Measurements from ENCODE around the gene GALNT5.

Gene GALNT5

GRCh38 chr2:157296490-157296889 lies 39.0 kb downstream of the GALNT5 start:
- H3K27ac Mint-ChIP-seq: no peak overlapping the region
- ATAC-seq (no peak), DNase-seq (ENCODE audit: low spot score in 2 of 2) (no peak)
- H3K4me1 Mint-ChIP-seq: no peaks in the 10 kb centered on the region
- no peak overlapping the region for H3K4me3 Mint-ChIP-seq
- no peaks in the 10 kb centered on the region for H3K36me3 Mint-ChIP-seq
- H3K9me3 Mint-ChIP-seq: no peaks in the 10 kb centered on the region

- Mint-ChIP-seq H3K9me3 (no peaks in the 10 kb centered on the region), H3K4me1 (no peaks in the 10 kb centered on the region), H3K27ac (no peak overlapping the region), H3K4me3 (no peak overlapping the region), H3K36me3 (no peaks in the 10 kb centered on the region)
- ATAC-seq (no peak), DNase-seq (ENCODE audit: low spot score in 2 of 2) (no peak)
Observed at GRCh38 chr2:157296958-157297357, 39.5 kb downstream of the GALNT5 start.

- Mint-ChIP-seq H3K4me1 (peaks cover under 1% of the 10 kb centered on the region), H3K36me3 (no peaks in the 10 kb centered on the region), H3K9me3 (no peaks in the 10 kb centered on the region), H3K27ac (no peak overlapping the region), H3K4me3 (no peak overlapping the region)
- DNase-seq (ENCODE audit: low spot score in 2 of 2) (no peak), ATAC-seq (no peak)
Observed at GRCh38 chr2:157301307-157301706, 43.8 kb downstream of the GALNT5 start.

- H3K36me3 Mint-ChIP-seq: no peaks in the 10 kb centered on the region
- ATAC-seq: peak; percentile 63
- H3K27ac Mint-ChIP-seq: no peak overlapping the region
- H3K9me3 Mint-ChIP-seq: no peaks in the 10 kb centered on the region
- peaks cover 13% of the 10 kb centered on the region for H3K4me1 Mint-ChIP-seq
- DNase-seq (ENCODE audit: low spot score in 2 of 2): no peak
- H3K4me3 Mint-ChIP-seq: no peak overlapping the region
Observed at GRCh38 chr2:157302492-157303099, 45.1 kb downstream of the GALNT5 start.

- DNase-seq (ENCODE audit: low spot score in 2 of 2) (no peak), ATAC-seq (no peak)
- Mint-ChIP-seq H3K4me1 (peaks cover 13% of the 10 kb centered on the region), H3K4me3 (no peak overlapping the region), H3K27ac (no peak overlapping the region), H3K9me3 (no peaks in the 10 kb centered on the region), H3K36me3 (no peaks in the 10 kb centered on the region)
Observed at GRCh38 chr2:157303612-157304011, 46.1 kb downstream of the GALNT5 start.

GRCh38 chr2:157304811-157305722 lies 47.6 kb downstream of the GALNT5 start:
- H3K9me3 Mint-ChIP-seq: no peaks in the 10 kb centered on the region
- ATAC-seq (peak; percentile 32), DNase-seq (ENCODE audit: low spot score in 2 of 2) (no peak)
- no peak overlapping the region for H3K4me3 Mint-ChIP-seq
- peaks cover 13% of the 10 kb centered on the region for H3K4me1 Mint-ChIP-seq
- H3K36me3 Mint-ChIP-seq: no peaks in the 10 kb centered on the region
- no peak overlapping the region for H3K27ac Mint-ChIP-seq

- no peak for DNase-seq (ENCODE audit: low spot score in 2 of 2)
- no peaks in the 10 kb centered on the region for H3K9me3 Mint-ChIP-seq
- no peak overlapping the region for H3K4me3 Mint-ChIP-seq
- peaks cover 13% of the 10 kb centered on the region for H3K4me1 Mint-ChIP-seq
- ATAC-seq: no peak
- H3K36me3 Mint-ChIP-seq: no peaks in the 10 kb centered on the region
- H3K27ac Mint-ChIP-seq: no peak overlapping the region
Observed at GRCh38 chr2:157305723-157306110, 48.2 kb downstream of the GALNT5 start.

GRCh38 chr2:157307021-157307420 lies 49.5 kb downstream of the GALNT5 start:
- peaks cover 14% of the 10 kb centered on the region for H3K4me1 Mint-ChIP-seq
- DNase-seq (ENCODE audit: low spot score in 2 of 2) (no peak), ATAC-seq (peak; percentile 53)
- H3K27ac Mint-ChIP-seq: peak overlapping the region; percentile 60
- no peak overlapping the region for H3K4me3 Mint-ChIP-seq
- H3K9me3 Mint-ChIP-seq: no peaks in the 10 kb centered on the region
- no peaks in the 10 kb centered on the region for H3K36me3 Mint-ChIP-seq

GRCh38 chr2:157309878-157310277 lies 52.4 kb downstream of the GALNT5 start:
- Mint-ChIP-seq H3K4me1 (peaks cover 20% of the 10 kb centered on the region), H3K27ac (no peak overlapping the region), H3K9me3 (no peaks in the 10 kb centered on the region), H3K36me3 (no peaks in the 10 kb centered on the region), H3K4me3 (no peak overlapping the region)
- no peak for ATAC-seq
- no peak for DNase-seq (ENCODE audit: low spot score in 2 of 2)

- no peak for ATAC-seq
Observed at GRCh38 chr2:157311706-157312105, 54.2 kb downstream of the GALNT5 start.

GRCh38 chr2:157312866-157313486 lies 55.5 kb downstream of the GALNT5 start:
- H3K36me3 Mint-ChIP-seq: no peaks in the 10 kb centered on the region
- H3K4me3 Mint-ChIP-seq: no peak overlapping the region
- H3K27ac Mint-ChIP-seq: no peak overlapping the region
- peaks cover 7% of the 10 kb centered on the region for H3K4me1 Mint-ChIP-seq
- DNase-seq (ENCODE audit: low spot score in 2 of 2) (no peak), ATAC-seq (peak; percentile 87)
- H3K9me3 Mint-ChIP-seq: no peaks in the 10 kb centered on the region

More at GRCh38 chr2:157311706-157312105, 54.2 kb downstream of the GALNT5 start:
- no peak overlapping the region for H3K27ac Mint-ChIP-seq
- H3K9me3 Mint-ChIP-seq: no peaks in the 10 kb centered on the region
- no peak for DNase-seq (ENCODE audit: low spot score in 2 of 2)
- H3K36me3 Mint-ChIP-seq: no peaks in the 10 kb centered on the region
- no peak overlapping the region for H3K4me3 Mint-ChIP-seq
- peaks cover 15% of the 10 kb centered on the region for H3K4me1 Mint-ChIP-seq

GRCh38 chr2:157315901-157316300 lies 58.4 kb downstream of the GALNT5 start:
- no peak for ATAC-seq
- Mint-ChIP-seq H3K4me3 (no peak overlapping the region), H3K27ac (no peak overlapping the region), H3K9me3 (no peaks in the 10 kb centered on the region), H3K4me1 (peaks cover 7% of the 10 kb centered on the region), H3K36me3 (no peaks in the 10 kb centered on the region)
- DNase-seq (ENCODE audit: low spot score in 2 of 2): no peak

GRCh38 chr2:157318884-157319283 lies 61.4 kb downstream of the GALNT5 start:
- ATAC-seq: peak; percentile 68
- Mint-ChIP-seq H3K4me1 (no peaks in the 10 kb centered on the region), H3K36me3 (no peaks in the 10 kb centered on the region), H3K9me3 (no peaks in the 10 kb centered on the region), H3K27ac (no peak overlapping the region), H3K4me3 (no peak overlapping the region)
- DNase-seq (ENCODE audit: low spot score in 2 of 2): no peak

GRCh38 chr2:157319795-157320194 lies 62.3 kb downstream of the GALNT5 start:
- no peak for DNase-seq (ENCODE audit: low spot score in 2 of 2)
- H3K9me3 Mint-ChIP-seq: no peaks in the 10 kb centered on the region
- H3K36me3 Mint-ChIP-seq: no peaks in the 10 kb centered on the region
- ATAC-seq: no peak
- no peaks in the 10 kb centered on the region for H3K4me1 Mint-ChIP-seq
- H3K27ac Mint-ChIP-seq: no peak overlapping the region
- H3K4me3 Mint-ChIP-seq: no peak overlapping the region

GRCh38 chr2:157320409-157320808 lies 62.9 kb downstream of the GALNT5 start:
- Mint-ChIP-seq H3K27ac (no peak overlapping the region), H3K4me3 (no peak overlapping the region), H3K36me3 (no peaks in the 10 kb centered on the region)

GRCh38 chr2:157321466-157321865 lies 64.0 kb downstream of the GALNT5 start:
- Mint-ChIP-seq H3K36me3 (no peaks in the 10 kb centered on the region), H3K4me3 (no peak overlapping the region), H3K9me3 (no peaks in the 10 kb centered on the region), H3K27ac (no peak overlapping the region), H3K4me1 (no peaks in the 10 kb centered on the region)
- DNase-seq (ENCODE audit: low spot score in 2 of 2) (no peak), ATAC-seq (no peak)

More at GRCh38 chr2:157320409-157320808, 62.9 kb downstream of the GALNT5 start:
- ATAC-seq (no peak), DNase-seq (ENCODE audit: low spot score in 2 of 2) (no peak)
- H3K9me3 Mint-ChIP-seq: no peaks in the 10 kb centered on the region
- no peaks in the 10 kb centered on the region for H3K4me1 Mint-ChIP-seq

Measured in stimulated activated effector memory CD8-positive, alpha-beta T cell treated with anti-CD3 and anti-CD28 coated beads, Interleukin-12 subunit alpha, Interleukin-12 subunit beta, amount 100 ng/mL, for 72 hours (primary cell).